GM18517 (cell line): Measurements from ENCODE around the gene TFB1M.
"Not testable (repeated sequence)": the region's sequence is repeated elsewhere in the genome, so short reads cannot be mapped to it uniquely, and the experiment has no call there.

Experiments
- ATAC-seq: cut with Tn5 transposase; IDR thresholded peaks from one replicate; pipeline ENCODE4 v1.9.1; 2021; ENCODE audit warnings: mild to moderate bottlenecking, moderate library complexity; ENCODE audit not compliant: unreplicated experiment

The TFB1M gene

DNA sequence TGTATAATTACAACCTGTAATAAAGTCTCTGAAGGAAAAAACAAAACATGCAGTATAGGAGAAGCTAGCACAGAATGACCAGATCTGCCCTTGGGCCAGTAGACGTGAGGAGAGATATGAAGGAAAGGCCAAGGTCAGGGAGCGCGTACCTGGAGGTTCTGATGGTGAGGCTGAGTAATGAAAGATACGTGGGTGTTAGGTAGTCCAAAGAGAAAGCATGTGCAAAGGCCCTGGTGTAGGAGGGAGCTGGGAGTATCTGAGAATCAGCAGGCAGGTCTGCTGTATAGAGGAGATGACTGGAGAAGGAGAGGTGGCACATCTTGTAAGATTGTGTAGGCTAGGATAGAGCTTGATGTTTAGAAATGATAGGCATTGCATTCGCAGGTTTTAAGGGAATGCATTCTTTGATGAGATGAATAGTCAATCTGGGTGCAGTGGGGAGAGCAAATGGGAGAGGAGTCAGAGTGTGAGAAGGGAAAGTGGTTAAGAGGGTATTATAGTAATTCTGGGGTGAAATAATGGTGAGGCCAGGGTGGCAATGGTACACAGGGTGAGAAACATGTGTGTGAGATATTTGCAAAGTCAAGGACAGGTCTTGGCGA, 15.9 kb upstream of the TFB1M start:
- no peak for ATAC-seq

- no peak for ATAC-seq
These were observed 15.3 kb upstream of the TFB1M start for GRCh38 chr6:155329460-155330132.

DNA sequence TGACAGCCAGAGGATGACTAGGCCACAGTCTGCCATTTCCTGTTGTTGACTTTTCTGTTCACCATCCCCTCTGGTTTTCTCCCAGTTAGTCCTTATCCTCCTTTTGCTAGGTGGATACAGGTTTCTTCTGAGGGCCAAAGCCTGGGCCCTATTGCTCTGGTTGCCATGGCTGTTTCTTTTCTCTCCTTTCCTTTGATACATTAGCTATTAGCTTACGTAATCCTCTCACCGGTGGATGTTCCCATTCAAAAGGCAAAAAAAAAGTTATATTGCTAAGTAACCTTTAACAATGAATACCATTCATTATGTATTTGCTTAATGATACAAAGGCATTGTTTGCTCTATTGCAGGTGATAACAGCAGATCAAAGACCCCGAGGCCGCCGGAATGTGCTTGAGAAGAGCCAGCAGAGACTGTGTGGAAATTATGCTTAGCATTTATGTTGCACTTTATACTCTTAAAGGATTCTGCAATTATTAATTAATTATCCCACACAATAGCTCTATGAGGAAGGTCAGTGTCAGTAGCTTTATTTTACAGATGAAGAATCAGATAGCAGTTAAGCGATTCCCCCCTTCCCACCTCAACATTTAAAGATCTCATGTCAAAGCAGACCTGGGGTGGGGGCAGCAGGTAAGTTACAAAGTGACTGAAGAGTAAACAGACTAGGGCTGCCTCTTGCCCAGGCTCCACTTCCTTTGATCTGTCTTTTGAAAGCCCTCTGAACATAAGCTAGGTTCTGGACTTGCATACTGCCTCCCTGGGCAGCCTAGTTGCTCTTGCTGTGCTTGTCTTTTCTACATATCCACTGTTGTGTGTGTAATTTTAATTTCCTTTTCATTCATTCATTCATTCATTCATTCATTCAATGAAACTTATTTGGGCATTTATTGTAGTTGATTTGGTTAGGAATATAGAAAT, 14.5 kb upstream of the TFB1M start:
- no peak for ATAC-seq

DNA sequence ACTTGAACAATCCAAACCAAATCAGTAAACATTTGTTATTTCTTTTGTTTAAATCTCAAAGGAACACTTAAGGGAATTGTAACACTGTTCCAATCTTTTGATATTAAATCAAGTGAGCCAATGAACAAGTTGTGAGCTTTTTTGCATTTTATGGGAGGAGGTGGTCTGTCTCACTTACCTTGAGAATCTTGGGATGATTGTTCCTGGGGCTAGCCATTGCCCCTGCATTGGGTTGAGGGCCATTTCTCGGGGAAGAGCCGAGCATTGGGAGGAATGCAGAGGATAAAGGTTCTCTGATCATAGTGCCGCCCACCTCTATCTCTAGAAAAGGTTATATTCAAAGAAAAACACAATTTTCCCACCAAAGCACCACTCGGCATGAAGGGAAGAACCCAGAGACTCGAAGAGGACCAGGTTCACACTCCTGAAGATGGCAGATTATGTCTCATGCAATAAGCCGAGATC, 13.8 kb upstream of the TFB1M start:
- ATAC-seq, result no peak

DNA sequence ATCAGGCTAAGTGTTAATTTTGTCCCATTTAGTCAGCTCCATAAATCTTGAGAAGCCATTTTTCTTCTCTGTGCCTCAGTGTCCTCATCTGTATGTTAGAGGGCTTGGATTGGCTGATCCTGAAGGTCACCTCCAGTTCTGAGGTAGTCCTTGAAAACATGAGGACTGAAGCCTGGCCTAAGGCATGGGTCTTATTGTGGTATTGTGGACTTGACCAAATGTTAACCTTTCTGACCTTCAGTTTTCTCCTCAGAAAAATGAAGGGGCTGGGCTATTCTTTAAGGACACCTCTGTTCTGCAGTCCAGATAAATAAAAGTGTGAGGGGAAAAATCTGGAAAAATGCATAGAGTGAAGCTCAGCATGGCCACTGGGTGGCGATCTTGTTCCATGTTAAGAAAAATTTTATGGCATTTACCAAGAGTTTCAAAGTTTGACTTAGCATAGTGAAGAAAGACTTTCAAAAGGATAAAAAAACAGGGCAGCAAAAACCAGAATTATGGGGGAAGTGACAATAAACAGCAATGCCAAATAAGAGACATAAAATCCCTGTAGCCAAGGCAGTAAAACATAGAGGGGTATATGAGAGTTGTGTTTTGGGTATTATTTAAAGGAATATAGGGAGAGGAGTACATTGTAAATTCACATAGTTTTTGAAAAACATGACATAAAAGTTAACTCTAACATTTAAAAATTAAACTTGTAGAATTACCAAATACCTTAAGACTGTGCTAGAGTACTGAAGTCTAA, 13.2 kb upstream of the TFB1M start:
- ATAC-seq, result peak; percentile 85

GRCh38 chr6:155325700-155326516, 11.6 kb upstream of the TFB1M start:
- ATAC-seq, result no peak

DNA sequence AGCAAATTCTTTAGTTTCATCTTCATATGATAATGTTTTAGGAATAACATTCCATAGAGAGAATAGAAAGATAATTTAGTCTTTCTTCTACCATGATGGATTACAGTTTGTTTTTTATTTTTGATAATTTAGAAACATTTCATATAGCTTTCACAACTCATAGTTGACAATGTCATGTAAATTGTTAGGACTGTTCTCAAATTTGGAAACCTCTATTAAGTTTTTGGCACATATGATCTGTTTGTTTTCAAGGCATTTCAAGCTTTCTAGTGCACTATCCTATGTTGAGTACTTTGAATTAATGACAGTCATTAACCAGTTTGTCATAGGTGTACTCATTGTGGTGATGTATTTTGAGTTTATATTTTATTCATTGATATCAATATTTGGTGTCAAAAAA, 10.7 kb upstream of the TFB1M start:
- no peak for ATAC-seq

GRCh38 chr6:155324172-155324571, 9.9 kb upstream of the TFB1M start:
- ATAC-seq, result no peak

GRCh38 chr6:155319902-155320301, 5.6 kb upstream of the TFB1M start:
- peak; percentile 43 for ATAC-seq

DNA sequence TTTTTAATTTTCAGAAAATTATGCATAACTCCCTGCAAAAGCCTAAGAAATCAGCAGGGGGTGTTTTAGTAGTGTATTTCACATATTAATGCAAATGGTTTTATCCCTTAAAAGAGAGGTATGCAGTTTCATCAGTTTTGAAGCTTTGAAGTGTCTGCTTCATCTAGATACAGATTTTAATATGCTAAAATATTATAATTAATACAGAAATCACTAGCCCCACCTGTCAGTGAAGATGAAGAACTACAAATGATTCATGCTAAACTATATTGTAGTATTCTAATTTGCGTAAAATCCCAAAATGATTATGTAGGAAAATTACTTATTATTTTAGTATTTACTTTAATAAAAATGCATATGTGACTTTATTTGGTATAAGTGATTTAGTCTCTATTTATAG, 2.9 kb upstream of the TFB1M start:
- no peak for ATAC-seq

DNA sequence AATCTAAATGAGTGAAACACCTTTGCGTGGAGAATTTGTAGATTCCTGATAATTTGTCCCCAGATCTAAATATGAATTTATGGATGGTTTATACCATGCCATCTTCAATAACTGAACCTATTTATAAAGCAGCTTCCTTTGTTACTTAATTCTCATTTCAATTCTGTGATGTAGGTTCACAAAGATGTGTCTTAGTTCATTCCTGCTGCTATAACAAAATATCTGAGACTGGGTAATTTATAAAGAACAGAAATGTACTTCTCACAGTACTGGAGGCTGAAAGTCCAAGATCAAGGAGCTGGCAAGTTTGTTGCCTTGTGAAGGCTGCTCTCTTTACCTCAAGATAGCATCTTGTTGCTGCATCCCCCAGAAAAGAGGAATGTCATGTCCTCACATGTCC, 2.1 kb upstream of the TFB1M start:
- no peak for ATAC-seq

GRCh38 chr6:155315516-155315871, 1.2 kb upstream of the TFB1M start:
- no peak for ATAC-seq

DNA sequence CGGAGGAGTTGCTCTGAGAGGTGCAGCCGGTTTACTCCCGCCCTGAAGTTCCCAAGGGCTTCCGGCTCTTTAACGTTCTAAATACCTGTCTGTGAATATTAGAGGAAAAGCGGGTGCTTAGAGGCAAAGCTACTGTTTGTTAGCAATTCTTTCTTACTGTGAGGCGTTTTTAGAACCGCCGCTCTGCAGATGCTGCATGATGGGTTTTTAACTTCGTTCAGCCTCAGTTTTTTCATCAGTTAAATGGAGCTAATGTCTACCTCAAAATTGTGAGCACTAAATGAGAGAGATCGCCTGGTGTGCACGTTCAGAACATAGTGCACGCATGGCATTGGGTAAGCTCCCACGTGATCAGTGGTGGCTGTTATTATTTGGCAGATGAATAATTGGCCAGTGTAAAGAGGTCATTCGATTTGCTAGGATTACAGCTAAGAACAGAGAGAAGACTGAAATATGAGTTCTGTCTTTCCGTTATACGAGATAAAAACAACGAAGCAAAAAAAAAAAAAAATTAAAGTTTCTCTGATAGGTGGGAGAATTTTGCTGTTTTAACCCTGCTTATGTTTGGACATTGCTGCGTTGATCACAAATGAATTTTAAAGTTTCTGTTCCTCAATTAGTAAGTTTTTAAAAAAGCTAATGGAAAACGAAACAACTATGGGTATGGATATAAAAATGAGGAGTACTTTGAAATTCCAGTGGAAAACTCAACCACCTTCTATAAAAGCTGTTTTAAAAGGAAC, 660 bp upstream of the TFB1M start:
- peak; percentile 58 for ATAC-seq

DNA sequence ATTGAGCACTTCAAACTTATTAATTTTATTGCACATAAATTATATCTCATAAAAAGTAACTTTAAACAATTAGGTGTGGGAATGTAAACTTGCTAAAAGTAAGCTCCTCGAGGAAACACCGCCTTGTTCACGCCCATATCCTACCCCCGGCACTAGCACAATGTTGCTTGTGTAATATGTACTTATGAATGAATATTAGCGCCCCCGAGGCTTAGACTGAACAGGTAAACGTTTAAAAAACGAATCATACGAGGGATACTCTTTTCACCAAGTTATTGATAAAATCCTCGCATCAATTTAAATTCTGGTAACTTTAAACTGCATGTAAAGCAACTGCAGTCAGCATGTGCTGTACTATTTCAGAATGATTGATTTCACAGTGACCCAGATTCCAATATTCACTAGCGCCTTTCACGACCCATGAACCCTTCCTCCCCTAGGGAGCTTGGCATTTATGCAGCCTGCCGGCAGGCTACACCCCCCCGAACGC, 637 bp downstream of the TFB1M start:
- peak; percentile 6 for ATAC-seq

GRCh38 chr6:155312950-155313349, 1.3 kb downstream of the TFB1M start:
- not testable (repeated sequence) for ATAC-seq

DNA sequence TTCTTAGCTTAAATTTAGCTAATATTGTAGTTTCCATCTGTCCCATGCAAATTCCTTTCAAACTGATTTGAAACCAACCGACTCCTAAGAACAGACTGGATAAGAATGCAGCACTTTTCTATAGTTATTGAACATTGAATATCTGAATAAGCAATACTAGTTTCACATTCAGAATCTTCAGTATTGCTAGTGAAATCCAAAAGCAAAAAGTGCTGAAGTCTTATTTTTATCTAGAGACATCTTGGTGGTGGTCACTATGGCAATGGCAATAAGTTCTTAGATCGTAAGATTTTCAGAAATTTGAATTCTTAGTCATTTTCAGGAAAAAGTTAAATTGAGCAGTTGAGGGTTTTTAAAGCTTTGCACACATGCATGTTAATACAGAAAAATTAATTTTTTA, 2.7 kb downstream of the TFB1M start:
- ATAC-seq, result no peak

DNA sequence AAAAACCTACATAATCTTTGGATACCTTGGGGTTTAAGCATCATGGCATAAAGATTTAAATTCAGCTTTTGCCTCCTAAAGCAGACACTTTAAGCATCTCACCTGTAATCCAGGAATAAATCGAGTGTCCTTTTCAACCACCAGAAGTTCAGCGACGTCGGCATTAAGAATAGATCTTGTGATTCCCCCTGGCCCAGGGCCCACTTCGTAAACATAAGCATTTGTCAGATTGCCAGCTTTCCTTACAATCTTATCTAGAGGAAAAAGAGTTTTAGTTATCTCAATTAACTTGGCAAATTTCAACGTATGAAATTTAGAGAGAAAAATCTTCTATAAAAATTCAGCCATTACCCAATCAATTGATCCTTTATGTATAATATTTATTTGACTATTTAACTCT, 3.2 kb downstream of the TFB1M start:
- ATAC-seq, result no peak

DNA sequence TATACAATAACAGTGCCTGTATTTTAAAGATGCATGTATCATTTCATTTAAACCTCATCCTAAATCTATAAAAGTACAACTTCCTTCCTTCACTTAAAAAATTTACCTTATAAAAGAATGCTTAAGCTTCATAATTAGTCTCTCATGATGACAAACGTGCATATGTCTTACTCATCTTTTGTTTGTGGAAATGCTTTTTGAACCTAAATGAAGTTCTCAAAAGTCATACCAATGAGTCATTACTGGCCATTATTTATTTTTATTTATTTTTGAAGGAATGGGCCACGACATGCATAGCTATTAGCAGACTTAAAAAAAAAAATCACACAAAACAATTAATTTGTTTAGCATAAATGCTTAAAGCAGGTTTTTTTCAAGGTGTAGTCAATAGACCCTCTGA, 3.7 kb downstream of the TFB1M start:
- no peak for ATAC-seq

DNA sequence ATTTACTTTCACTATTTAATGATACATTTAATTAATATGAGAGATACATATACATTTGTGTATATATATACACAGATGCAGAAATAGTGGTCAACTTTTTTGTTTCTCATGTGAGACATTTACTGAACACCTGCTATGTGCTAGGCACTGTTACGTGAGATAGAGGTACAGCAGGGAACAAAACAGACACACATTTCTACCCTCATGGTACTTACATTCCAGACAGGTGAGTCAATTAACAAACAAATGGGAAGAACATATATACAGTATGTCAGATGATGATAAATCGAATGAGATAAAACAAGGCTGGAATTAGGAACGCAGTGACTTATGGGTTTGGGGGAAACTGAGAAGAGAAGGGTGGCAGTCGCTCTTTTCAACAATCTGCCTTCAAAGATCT, 5.1 kb downstream of the TFB1M start:
- ATAC-seq, result no peak
